ENCODE data around the gene TUSC2. TPM values are rescaled to one million over a fixed set of nuclear protein-coding genes. Genes with fewer than 3 reads are reported as not detected.

Gene TUSC2
- total RNA-seq, 1 donor from 2014 or later, result 30.7 TPM

DNA sequence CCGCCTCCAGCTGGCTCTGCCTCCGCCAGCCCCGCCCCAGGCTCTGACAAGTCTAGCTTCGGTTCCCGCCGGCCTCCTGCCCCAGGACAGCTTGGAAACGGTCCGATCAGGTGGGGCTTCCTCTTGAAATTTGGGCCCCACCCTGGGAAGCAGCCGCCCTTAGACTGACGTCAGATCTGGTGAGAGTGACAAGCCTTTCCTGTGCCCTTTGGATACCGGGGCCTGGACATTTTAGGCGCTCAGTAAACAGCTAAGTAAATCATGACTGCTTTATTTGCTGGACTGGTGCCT, 28.4 kb downstream of the TUSC2 start:
- DNase-seq (no peak), ATAC-seq (no peak)
- intact Hi-C loops (cut with micrococcal nuclease), result no loop called here

DNA sequence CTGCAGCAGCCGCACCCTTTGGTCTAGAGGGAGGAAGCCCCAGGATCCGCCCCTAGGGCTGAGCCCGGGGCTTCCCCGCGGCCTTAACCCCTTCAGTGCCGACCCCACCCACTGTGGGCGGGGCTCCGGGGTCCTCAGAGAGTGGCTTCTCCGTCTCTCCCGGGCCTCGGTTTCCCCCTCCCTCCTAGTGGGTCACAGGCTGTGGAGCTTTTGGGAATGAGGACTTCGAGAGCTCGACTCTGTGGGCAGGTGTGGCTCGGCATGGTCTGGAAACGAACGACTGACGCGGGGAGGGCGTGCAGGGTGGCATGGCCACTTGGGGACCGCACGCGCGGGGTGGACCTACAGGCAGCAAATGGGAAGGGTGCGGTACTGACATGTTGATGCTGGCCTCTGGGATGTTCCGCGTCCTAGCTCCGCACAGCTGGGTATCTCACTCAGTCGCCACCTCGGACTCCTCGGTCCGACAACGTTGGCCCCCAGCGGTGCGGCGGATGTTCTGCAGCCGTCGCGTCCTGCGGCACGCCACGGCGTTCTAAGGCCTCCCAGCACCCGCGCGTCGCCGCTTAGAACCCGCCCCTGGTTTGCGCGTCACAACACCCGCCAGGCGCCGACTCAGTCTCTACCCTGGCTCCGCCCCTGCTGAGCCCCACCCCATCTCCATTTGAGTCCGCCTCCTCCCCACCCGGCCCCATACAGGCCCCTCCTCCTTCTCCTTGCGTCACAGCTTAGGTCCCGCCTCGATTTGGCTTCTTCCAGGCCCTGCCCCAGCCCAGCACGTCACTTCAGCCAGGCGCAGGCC, 29.0 kb downstream of the TUSC2 start, which contains the start of the genes HYAL3 and NAA80:
Gene HYAL3, minus strand, starts transcription at position 570 of the 802 bp plus-strand sequence. CDS start 3,803 bp downstream, outside the sequence.
Gene NAA80, minus strand, starts transcription at position 570 of the 802 bp plus-strand sequence. CDS start 1,942 bp downstream, outside the sequence.
- ATAC-seq (peak; percentile 85), DNase-seq (peak; percentile 100)
- intact Hi-C loops (cut with micrococcal nuclease), result no loop called here

DNA sequence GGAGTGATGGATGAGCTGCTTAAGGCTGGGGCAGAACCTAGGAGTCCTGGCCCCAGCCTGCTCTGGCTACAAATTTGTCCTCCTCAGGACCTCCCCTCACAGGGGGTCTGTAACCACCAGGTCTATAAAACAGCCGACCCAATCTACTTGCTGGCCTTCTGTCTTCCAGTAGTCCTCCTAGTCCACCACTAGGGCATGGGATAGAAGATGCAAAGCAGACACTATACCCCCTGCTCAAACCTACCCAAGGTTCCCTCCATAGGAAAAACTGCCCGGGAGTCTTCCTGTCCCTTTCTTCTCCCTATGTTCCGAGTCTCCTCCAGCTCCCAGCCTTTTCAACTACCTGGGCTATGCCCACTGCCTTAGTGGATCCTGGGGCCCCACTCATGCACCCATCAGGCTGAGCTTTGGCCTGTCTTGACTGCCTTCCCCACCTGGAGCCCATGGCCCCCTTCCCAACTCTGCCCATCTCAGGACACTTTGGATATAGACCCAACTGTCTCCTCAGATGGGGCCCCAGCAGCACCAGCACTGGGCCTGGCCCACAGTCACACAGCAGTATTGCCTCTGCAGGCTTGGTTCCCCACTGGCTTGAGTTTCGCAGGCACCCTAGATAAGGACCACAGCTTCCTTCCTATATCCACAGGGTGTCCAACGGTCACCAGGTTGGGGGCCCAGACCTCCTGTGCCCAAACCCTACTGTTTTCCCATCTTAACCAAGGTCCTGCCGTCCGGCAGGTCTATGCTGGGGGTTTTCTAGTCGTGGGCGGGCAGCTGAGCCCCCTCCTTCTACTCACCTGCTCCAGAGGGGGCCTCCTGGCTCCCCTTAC, 29.9 kb downstream of the TUSC2 start:
- ATAC-seq (no peak), DNase-seq (no peak)
- intact Hi-C loops (cut with micrococcal nuclease), result no loop called here

DNA sequence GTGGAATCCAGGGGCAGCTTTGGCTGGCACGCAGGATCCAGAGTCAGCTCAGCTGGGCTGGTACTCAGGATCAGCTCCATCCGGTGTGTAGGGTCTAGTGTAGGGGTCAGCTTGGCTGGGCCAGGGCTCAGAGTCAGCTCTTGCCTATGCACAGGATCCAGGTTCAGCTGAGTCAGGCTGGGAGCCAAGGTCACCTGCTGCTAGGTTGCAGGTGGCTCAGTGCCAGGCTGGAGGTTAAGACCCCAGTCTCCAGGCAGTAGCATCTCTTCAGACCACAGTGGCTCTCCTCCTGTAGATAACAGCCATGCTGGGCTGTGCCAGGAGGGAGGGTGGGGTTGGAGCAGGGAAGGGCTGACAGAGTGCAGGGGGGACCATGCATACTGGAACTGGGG, 30.6 kb downstream of the TUSC2 start:
- no peak for ATAC-seq
- intact Hi-C loops (cut with micrococcal nuclease), result no loop called here
- no peak for DNase-seq

DNA sequence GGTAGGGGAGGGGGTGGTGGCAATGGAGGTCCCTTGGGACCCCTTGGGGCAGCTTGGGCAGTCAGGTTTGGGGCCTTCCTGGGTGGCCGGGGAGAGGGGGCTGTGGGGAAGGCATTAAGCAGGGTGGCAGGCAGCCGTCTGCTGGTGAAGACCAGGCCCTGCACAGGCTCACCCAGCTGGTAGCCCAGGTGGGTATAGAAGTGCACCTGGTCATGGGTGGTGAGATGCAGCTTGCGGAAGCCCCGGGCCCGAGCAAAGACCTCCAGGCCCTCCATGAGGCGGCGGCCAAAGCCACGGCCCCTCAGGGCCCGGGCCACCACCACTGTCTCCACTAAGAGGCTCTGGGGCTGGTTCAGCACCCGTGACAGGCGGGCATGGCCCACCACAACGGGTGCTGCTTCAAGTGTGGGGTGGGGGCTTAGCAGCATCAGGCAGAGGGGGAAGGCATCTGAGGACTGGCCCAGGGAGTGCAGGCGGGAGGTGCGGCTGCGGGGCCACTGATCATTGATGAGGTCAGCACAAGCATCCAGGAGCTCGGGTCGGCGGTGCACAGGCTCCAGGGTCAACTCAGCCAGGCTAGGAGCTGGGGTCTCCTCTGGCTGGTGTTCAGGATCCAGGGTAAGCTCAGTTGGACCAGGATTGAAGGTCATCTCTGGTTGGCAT, 31.2 kb downstream of the TUSC2 start:
- no peak for ATAC-seq
- no peak for DNase-seq
- intact Hi-C loops (cut with micrococcal nuclease), result no loop called here

DNA sequence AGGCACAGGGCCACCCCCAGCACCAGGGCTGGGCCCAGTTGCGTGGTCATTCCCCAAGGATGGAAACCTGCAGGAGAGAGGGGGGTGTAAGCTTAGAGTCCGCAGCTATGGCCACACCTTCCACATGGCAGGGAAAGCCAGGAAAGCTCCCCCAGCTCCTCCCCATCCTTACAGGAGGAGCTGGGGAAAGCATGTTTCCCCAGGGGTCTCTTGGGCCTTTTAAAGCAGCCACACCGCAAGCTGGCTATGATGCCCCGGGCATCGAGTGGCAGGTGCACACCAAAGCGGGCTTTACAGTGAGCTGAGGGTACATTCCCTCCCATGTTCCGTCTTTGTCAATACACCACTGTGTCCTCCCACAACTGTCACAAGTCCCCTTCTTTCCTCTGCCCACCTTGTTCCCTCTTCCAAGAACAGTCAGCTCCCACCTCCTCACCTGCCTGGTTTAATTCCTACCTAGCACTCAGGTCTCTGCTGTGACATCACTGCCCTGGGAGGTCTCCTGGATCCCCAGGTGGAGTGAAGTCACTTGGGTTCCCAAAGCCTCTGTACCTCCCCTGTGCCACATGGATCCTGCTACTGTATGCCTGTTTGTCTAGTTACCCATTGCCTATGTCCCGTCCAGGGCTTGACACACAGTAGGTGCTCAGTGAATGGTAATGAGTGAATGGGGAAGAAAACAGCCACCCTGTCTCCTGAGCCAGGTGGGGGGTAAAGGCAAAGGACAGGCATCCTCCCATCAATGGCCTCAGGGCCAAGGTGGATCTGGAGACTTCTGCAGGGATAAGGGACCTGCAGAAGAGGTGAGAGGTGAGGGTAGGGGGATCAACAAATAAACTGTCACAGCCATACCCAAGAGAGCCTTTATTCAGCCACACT, 32.2 kb downstream of the TUSC2 start:
- intact Hi-C loops (cut with micrococcal nuclease), result no loop called here
- DNase-seq (no peak), ATAC-seq (no peak)

DNA sequence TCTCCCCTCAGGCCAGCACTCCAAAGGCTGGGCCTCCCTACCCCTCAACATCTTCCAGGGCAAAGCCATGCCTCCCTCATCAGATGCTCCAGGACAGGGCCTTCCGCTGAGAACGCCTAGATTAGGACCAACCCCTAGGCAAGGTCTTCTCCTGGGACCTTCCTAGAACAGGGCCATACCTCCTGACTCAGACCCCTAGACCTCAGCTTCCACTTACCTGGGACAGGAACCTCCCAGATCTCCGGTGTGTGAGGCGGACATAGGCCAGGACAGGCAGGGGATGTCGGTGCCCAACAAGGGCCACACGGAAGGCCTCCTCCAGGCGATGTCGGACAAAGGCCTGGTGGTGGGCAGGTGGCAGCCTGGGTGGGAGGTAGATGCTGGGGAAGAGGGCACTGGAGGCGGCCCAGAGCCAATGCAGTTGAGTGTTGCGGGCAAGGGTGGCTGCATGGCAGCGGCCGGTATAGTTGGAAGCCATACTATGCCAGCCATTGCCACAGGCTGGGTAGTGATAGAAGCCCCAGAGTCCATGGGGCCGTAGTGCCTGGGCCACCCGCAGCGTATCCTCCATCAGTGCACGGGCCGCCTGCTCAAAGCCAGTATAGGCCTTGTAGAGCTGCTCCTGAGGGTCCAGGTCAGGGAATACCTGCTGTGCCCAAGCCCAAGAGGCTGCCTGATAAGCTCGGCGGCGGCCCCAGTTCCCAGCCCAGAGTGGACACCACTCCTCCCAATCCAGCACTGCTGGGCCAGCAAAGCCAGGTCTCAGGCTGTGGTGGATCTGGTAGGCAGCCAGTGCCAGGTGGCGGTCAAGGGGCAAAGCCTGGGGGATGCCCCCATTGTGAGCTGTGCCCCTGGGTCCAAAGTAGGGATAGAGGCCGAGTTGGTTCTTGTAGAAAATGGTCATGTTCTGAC, 33.3 kb downstream of the TUSC2 start:
- DNase-seq, result no peak
- intact Hi-C loops (cut with micrococcal nuclease), result no loop called here

DNA sequence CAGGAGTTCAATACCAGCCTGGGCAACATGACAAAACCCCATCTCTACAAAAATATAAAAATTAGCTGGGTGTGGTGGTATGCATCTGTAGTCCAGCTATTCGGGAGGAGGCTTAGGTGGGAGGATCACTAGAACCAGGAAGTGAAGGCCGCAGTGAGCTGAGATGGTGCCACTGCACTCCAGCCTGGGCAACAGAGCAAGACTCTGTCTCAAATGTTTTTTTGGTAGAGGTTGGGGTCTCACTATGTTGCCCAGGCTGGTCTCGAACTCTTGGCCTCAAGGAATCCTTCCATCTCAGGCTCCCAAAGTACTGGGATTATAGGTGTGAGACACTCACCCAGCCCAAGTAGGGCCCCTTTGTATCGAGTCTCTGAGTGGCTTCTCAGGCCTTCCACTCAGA, 33.9 kb downstream of the TUSC2 start:
- intact Hi-C loops (cut with micrococcal nuclease), result no loop called here
- no peak for DNase-seq
- ATAC-seq, result no peak

More for the DNA sequence above, 33.3 kb downstream of the TUSC2 start:
- ATAC-seq, result no peak

DNA sequence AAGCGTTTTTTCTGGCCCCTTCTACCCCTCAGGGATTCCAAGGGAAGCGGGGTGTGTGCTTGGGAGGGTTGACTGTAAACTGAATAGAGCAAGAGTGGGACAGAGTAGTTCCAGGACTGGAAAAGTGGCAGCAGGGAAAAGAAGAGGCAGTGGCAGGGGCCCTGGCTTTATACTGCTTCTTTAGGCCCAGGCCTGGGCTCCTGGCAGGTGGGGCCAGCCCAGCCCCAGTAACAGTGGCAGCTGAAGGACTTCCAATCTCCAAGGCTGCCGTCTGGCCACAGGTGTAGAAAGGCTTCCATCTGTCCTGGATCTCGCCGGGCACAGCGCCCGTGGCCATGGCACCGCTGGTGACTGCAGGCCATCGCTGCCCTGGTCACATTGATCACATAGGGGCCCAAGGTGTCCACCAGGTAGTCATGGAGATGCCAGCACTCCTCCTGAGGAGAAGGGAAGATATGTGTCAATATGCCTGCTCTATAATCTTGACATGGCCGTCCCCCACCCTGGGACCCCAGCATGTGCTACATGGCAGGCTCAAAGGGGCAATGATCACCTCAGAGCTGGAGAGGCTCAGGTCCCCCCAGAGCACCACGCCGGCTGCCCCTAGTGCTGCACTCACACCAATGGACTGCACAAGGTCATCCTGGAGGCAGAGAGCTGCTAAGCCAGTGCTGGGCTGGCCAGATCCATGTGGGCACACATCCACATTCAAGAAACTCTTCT, 34.8 kb downstream of the TUSC2 start:
- ATAC-seq, result no peak
- intact Hi-C loops (cut with micrococcal nuclease), result loop anchor here (2.0 kb wide), 1 partner anchor 18 kb away; no protein-coding TSS in a partner anchor
- no peak for DNase-seq

DNA sequence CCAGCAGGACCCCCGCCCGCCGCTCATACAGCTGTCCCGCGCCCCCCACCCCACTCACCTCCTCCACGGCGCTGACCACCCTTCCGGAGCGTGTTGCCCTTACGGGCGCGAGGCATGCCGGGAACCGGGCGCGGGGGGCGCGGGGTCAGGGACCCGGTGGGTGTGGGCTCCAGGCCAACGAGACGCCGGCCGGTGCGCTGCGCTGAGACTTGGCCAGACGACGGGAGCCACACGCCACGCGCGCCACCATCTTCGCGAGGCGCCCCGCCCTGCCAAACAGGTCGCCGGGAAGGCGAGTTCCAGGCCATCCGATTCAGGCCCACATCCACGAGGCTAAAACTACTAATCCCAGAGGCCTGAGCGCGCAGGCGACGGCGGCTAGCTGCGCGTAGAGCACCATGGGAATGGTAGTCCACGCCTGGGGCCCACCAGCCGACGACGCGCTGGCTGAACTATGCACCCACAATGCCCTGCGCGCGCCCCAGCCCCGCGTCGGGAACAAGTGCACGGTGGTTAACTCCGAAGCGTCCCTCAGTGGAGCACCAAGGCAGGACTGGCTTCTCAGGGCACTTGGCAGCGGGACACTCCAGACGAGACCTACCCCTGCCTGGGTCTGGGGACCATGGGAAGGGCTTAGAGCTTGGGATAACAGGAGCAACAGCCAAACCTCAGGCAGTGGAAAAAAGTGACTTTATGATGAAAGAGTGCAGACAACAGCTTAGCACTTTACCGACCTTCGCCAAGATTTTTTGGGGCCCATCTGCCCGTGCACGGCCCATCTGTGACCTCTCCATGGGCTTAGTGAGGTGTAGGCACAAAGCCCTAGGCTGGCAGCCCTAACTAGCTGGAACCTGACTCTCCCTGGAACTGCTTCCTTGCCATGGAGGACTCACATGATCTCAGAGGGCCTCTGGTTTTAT, 35.6 kb downstream of the TUSC2 start, which contains the start of gene IFRD2:
Gene IFRD2, minus strand, starts transcription at position 271 of the 920 bp plus-strand sequence. Its CDS starts 155 bp downstream, at position 116.
- DNase-seq (peak; percentile 99), ATAC-seq (peak; percentile 94)
- intact Hi-C loops (cut with micrococcal nuclease), result loop anchor here (2.0 kb wide), 1 partner anchor 18 kb away; no protein-coding TSS in a partner anchor

DNA sequence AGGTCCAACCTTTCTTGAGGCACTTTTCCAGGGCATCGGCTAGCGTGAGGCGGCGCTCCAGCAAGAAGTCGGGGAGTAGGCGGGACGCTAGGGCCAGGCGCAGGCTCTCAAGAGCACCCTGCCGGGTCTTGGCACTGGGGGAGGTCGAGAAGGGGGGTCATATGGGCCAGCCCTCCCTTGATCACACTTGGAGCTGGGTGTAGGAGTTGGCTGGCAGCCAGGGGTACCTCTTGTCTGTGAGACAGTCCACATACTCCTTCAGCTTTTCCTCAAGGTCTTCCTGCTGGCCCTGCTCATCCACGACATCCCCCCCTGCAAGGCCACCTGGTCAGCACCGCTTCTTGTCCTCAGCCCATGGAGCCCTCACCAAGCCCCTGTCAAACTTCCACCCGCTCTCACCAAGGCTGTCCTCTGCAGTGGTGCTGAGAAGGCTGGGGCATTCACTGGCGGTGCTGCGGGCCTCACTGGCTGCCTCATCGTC, 37.8 kb downstream of the TUSC2 start:
- DNase-seq (no peak), ATAC-seq (no peak)
- intact Hi-C loops (cut with micrococcal nuclease), result no loop called here

DNA sequence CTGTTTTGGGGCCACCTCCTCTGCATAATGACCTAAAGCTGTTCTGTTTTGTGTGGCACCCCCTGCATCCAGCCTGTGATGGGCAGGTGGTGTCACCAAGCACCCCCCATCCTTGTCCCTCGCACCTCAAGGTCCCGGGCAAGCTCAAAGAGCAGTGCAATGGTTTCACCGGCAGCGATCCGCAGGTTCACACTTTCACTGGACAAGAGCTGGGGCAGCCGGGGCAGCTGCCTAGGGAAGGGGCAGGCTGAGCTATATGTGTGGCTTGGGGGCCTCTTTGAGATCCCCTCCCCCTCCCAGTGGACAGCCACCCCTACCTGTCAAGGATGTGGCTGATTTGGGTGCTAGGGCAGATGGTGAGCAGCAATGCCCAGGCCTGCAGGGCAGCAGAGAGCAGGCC, 38.9 kb downstream of the TUSC2 start:
- no peak for ATAC-seq
- intact Hi-C loops (cut with micrococcal nuclease), result no loop called here

DNA sequence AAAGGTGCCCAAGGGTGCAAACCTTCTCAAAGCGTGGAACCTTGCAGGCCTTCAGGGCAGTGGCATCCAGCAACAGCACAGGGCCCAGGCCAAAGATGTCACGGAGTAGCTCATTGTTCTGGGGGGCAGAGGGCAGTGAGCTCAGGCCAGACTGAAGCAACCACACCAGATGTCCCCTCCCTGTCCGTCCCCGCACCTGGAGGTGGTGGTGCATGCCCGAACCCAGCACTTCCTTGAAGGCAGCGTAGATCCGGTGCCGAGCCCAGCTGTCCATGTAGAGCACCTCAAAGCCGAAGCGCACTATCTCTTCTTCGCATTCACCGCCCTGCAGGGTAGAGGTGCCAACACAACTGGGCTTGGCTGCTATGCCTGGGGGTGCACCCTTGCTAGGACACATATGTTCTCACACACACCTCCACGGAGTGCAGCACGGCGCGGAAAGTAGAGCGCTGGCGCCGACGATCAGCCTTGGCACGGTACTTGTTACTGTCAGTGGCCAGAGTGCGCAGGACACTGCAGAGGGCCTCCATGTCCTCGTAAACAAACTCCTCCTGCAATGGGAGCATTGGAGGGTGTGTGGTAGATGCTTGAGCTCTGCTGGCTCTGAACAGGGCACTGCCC, 39.5 kb downstream of the TUSC2 start:
- no peak for DNase-seq
- no peak for ATAC-seq
- intact Hi-C loops (cut with micrococcal nuclease), result no loop called here

More for the DNA sequence above, 38.9 kb downstream of the TUSC2 start:
- DNase-seq, result no peak

DNA sequence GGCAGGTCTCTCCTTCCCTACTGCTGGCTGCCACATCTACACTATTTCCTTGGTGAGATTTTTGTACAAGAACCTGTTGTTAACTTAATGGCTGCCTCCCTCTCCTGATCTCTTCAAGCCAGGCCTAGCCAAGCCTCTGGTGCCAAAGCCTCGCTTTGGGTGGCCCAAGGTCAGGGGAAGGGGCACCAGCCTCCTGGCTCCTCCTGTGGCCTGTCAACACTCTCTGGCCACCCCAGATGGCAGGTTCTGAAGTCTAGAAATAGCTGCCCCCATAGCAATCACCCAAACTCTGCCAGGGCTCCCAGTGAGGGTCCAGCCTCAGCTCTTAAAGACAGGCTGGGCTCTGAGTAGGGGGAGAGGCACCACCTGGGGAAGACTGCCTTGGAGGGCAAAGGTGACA, 40.8 kb downstream of the TUSC2 start:
- DNase-seq (peak; percentile 82), ATAC-seq (peak; percentile 65)
- intact Hi-C loops (cut with micrococcal nuclease), result no loop called here

Measured in left ventricle myocardium superior (tissue), 1 donor.